ENCODE data around the gene BAG5. TPM values are rescaled to one million over a fixed set of nuclear protein-coding genes. Genes with fewer than 3 reads are reported as not detected.
"Not testable (repeated sequence)": the region's sequence is repeated elsewhere in the genome, so short reads cannot be mapped to it uniquely, and the experiment has no call there.

The BAG5 gene
- total RNA-seq, 1 experiment from 2014 or later, result 22.5 TPM

GRCh38 chr14:103526247-103526913 lies 36.1 kb downstream of the BAG5 start:
- H3K36me3 ChIP-seq (ENCODE audit: control insufficient read depth, insufficient read depth, low read length), result peaks cover 4% of the 10 kb centered on the region; the same call in 1 of the 2 replicates
- BruUV-seq (replicated peaks), result no TSS peak
- ChIA-PET POLR2A (no interaction called here), CTCF (no interaction called here)
- no peak for ATAC-seq
- peaks cover 39% of the 10 kb centered on the region for H3K4me1 ChIP-seq (ENCODE audit: control insufficient read depth, insufficient read depth, low read length)
- intact Hi-C loops (cut with micrococcal nuclease; ENCODE audit: unreplicated experiment) (no loop called here), in situ Hi-C loops (cut with HindIII; ENCODE audit: low pct_unique_long_range_greater_than_20kb, low sequenced_read_pairs) (no loop called here)
- no peak overlapping the region for H3K4me3 ChIP-seq (ENCODE audit: low read depth in 2 of 2, low read length in 2 of 2)
- no peak for TF ChIP-seq TCF7L2 (IDR thresholded peaks at IDR 0.05; ENCODE audit: low read depth, low read length)
- TF ChIP-seq SIN3A (IDR thresholded peaks at IDR 0.05; ENCODE audit: borderline replicate concordance, insufficient read depth, low read depth, low read length), result no peak
- no peak for TF ChIP-seq REST (IDR thresholded peaks at IDR 0.05; ENCODE audit: insufficient read depth in 1 of 2, low read depth in 2 of 2, low read length in 1 of 2)
- TF ChIP-seq POLR2AphosphoS5 (IDR thresholded peaks at IDR 0.05; ENCODE audit: low read depth, low read length), result no peak
- no peak for TF ChIP-seq CTCF (IDR thresholded peaks at IDR 0.05)
- no peaks in the 10 kb centered on the region for H3K27me3 ChIP-seq (ENCODE audit: control insufficient read depth, insufficient read depth, low read length)
- H3K9me3 ChIP-seq (ENCODE audit: control insufficient read depth, insufficient read depth, low read depth, low read length), result no peaks in the 10 kb centered on the region
- DNase-seq (ENCODE audit: low read depth, low spot score), result no peak
- no peak overlapping the region for H3K27ac ChIP-seq (ENCODE audit: low read length)

GRCh38 chr14:103525430-103526246 lies 36.8 kb downstream of the BAG5 start:
- CTCF ChIA-PET; H3K9me3 ChIP-seq (ENCODE audit: control insufficient read depth, insufficient read depth, low read depth, low read length); H3K36me3 ChIP-seq (ENCODE audit: control insufficient read depth, insufficient read depth, low read length); BruUV-seq (replicated peaks); H3K4me3 ChIP-seq (ENCODE audit: low read depth in 2 of 2, low read length in 2 of 2); DNase-seq (ENCODE audit: low read depth, low spot score); in situ Hi-C loops (cut with HindIII; ENCODE audit: low pct_unique_long_range_greater_than_20kb, low sequenced_read_pairs); POLR2A ChIA-PET; H3K27ac ChIP-seq (ENCODE audit: low read length); ATAC-seq; intact Hi-C loops (cut with micrococcal nuclease; ENCODE audit: unreplicated experiment); H3K27me3 ChIP-seq (ENCODE audit: control insufficient read depth, insufficient read depth, low read length): not testable (repeated sequence)
- peaks cover 35% of the 10 kb centered on the region for H3K4me1 ChIP-seq (ENCODE audit: control insufficient read depth, insufficient read depth, low read length)
